IPS-15b (cell line): ENCODE results near the gene NME4.

Source experiments
- H3K27me3 ChIP-seq: one replicate; pipeline ENCODE4 v1.6.1; 2013; ENCODE audit warnings: low read length; ENCODE audit not compliant: control insufficient read depth, insufficient read depth
- H3K36me3 ChIP-seq: one replicate; pipeline ENCODE4 v1.6.1; 2013; ENCODE audit warnings: low read length; ENCODE audit not compliant: control insufficient read depth, insufficient read depth
- H3K4me1 ChIP-seq: one replicate; pipeline ENCODE4 v1.6.1; 2013; ENCODE audit warnings: mild to moderate bottlenecking, low read length; ENCODE audit not compliant: control insufficient read depth, insufficient read depth
- H3K4me3 ChIP-seq: one replicate; pipeline ENCODE4 v1.5.1; 2013; ENCODE audit warnings: low read depth, low read length
- H3K9ac ChIP-seq: one replicate; pipeline ENCODE4 v1.6.1; 2013; ENCODE audit warnings: low read depth, mild to moderate bottlenecking, low read length
- H3K9me3 ChIP-seq: one replicate; pipeline ENCODE4 v1.6.1; 2013; ENCODE audit warnings: mild to moderate bottlenecking, low read length; ENCODE audit not compliant: control insufficient read depth, insufficient read depth

The NME4 gene

GRCh38 chr16:430904-431303, 33.9 kb downstream of the NME4 start:
- no peaks in the 10 kb centered on the region for H3K9me3 ChIP-seq
- no peaks in the 10 kb centered on the region for H3K36me3 ChIP-seq
- no peak overlapping the region for H3K4me3 ChIP-seq
- H3K27me3 ChIP-seq, result peaks cover 5% of the 10 kb centered on the region
- H3K4me1 ChIP-seq, result peaks cover 2% of the 10 kb centered on the region
- H3K9ac ChIP-seq, result no peak overlapping the region

- Histone ChIP-seq H3K36me3 (no peaks in the 10 kb centered on the region), H3K27me3 (no peaks in the 10 kb centered on the region), H3K4me3 (no peak overlapping the region), H3K9me3 (no peaks in the 10 kb centered on the region), H3K9ac (no peak overlapping the region), H3K4me1 (no peaks in the 10 kb centered on the region)
These were observed 43.6 kb downstream of the NME4 start for GRCh38 chr16:440627-441026.

- Histone ChIP-seq H3K9me3 (no peaks in the 10 kb centered on the region), H3K4me3 (no peak overlapping the region), H3K36me3 (no peaks in the 10 kb centered on the region), H3K27me3 (no peaks in the 10 kb centered on the region), H3K4me1 (no peaks in the 10 kb centered on the region), H3K9ac (no peak overlapping the region)
These were observed 44.4 kb downstream of the NME4 start for GRCh38 chr16:441447-441846.

GRCh38 chr16:442976-443375, 46.0 kb downstream of the NME4 start:
- H3K9ac ChIP-seq, result no peak overlapping the region
- no peaks in the 10 kb centered on the region for H3K4me1 ChIP-seq
- H3K9me3 ChIP-seq, result no peaks in the 10 kb centered on the region
- no peaks in the 10 kb centered on the region for H3K36me3 ChIP-seq
- no peak overlapping the region for H3K4me3 ChIP-seq
- H3K27me3 ChIP-seq, result no peaks in the 10 kb centered on the region

DNA sequence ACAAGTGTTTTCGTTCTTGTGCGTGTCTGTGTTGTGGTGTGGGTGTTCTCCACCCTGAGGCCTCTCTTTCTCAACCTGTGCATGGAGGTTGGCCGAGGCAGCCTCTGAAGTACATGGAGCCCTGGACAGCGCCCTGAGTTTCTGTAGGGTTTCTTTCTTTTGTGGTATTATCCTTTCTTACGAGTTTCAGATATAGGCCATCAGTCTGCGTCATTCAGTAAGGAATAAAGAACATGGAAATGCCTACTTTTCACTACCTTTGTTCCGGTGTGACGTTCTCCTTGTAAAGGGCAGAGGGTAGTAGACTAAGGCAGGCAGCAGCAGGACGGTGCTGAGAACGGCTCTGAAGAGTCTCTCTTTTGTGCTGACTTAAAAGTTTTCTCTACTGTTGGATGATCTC, 47.0 kb downstream of the NME4 start:
- Histone ChIP-seq H3K27me3 (no peaks in the 10 kb centered on the region), H3K4me1 (no peaks in the 10 kb centered on the region), H3K9ac (no peak overlapping the region), H3K9me3 (no peaks in the 10 kb centered on the region), H3K4me3 (no peak overlapping the region), H3K36me3 (no peaks in the 10 kb centered on the region)

DNA sequence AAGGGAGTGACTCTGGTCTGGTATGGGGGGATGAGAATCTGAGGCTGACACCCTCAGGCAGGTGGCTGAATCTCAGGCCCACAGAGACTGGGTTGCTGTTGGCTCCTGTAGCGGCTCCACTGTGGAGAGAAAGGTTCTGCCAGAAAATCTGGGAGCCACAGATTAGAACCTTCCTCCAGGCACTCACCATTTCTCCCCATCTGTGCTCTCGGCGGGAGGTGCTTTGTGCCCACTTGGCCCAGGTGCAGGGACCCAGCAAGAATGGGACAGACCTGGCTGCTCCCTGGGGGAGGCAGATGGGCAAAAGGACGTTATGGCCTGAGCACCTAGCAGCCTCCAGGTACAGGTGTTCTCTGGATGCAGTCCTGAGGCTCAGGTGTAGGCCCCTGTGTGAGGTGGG, 48.6 kb downstream of the NME4 start:
- H3K9me3 ChIP-seq, result no peaks in the 10 kb centered on the region
- no peaks in the 10 kb centered on the region for H3K4me1 ChIP-seq
- no peaks in the 10 kb centered on the region for H3K36me3 ChIP-seq

More for the DNA sequence above, 48.6 kb downstream of the NME4 start:
- H3K9ac ChIP-seq, result no peak overlapping the region
- no peak overlapping the region for H3K4me3 ChIP-seq
- H3K27me3 ChIP-seq, result no peaks in the 10 kb centered on the region
